ENCODE measurements around the gene SLC6A17. TPM values are rescaled to one million over a fixed set of nuclear protein-coding genes. Genes with fewer than 3 reads are reported as not detected.

SLC6A17 gene
- total and polyA plus RNA-seq, 10 donors: under 0.01 to 0.02 TPM; not detected in 8

DNA sequence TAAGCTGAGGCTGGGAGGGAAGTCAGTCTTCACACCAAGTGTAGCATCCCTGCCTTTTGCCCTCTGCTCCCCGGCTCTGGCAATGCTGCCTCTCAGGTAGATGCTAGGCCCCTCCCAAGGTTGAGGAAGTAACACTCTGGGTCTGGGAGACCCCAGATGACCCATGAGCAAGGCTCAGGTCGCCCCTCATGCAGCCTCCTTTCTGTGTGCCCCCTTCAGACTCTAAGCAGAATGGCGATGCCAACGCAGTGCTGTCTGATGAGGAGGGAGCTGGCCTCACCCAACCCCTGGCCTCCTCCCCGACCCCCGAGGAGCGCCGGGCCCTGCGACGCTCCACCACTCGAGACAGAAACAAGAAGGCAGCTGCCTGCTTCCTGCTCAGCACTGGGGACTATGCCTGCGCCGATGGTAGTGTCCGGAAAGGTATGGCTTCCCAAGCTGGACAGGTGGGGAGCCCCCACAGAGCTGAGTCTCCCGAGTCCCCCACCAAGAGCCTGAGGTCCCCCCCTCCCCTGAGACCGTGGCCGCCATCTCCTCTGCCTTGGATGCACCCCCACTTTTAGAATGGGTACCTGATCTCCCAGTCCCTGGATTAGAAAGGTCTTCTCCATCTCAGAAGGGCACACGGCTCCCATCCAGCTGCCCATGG, 75.6 kb downstream of the SLC6A17 start:
- Histone ChIP-seq H3K27me3 (replicated peaks in 1 of 7) (no peaks in the 10 kb centered on the region), H3K4me3 (no peak overlapping the region), H3K4me1 (peaks cover 0 to 7% (median 0%) of the 10 kb centered on the region in 6 donors), H3K36me3 (peaks cover 0 to 88% (median 16%) of the 10 kb centered on the region in 6 donors), H3K9me3 (no peaks in the 10 kb centered on the region), H3K27ac (no peak overlapping the region)
- WGBS, 5 donors: 91 to 98% (median 93%) methylated on average over 14 to 18 of the region's 18 CpGs
- TF ChIP-seq, protein P1, sequence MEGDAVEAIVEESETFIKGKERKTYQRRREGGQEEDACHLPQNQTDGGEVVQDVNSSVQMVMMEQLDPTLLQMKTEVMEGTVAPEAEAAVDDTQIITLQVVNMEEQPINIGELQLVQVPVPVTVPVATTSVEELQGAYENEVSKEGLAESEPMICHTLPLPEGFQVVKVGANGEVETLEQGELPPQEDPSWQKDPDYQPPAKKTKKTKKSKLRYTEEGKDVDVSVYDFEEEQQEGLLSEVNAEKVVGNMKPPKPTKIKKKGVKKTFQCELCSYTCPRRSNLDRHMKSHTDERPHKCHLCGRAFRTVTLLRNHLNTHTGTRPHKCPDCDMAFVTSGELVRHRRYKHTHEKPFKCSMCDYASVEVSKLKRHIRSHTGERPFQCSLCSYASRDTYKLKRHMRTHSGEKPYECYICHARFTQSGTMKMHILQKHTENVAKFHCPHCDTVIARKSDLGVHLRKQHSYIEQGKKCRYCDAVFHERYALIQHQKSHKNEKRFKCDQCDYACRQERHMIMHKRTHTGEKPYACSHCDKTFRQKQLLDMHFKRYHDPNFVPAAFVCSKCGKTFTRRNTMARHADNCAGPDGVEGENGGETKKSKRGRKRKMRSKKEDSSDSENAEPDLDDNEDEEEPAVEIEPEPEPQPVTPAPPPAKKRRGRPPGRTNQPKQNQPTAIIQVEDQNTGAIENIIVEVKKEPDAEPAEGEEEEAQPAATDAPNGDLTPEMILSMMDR (IDR thresholded peaks at IDR 0.05 in 8 of 11, conservative IDR thresholded peaks at IDR 0.05 in 3 of 11): no peak
- TF ChIP-seq POLR2AphosphoS5 (IDR thresholded peaks at IDR 0.05) (no peak), POLR2A (IDR thresholded peaks at IDR 0.05) (no peak)
- DNase-seq: no peak
- intact Hi-C loops (cut with DNase I; ENCODE audit: low total_unique reads): no loop called here

DNA sequence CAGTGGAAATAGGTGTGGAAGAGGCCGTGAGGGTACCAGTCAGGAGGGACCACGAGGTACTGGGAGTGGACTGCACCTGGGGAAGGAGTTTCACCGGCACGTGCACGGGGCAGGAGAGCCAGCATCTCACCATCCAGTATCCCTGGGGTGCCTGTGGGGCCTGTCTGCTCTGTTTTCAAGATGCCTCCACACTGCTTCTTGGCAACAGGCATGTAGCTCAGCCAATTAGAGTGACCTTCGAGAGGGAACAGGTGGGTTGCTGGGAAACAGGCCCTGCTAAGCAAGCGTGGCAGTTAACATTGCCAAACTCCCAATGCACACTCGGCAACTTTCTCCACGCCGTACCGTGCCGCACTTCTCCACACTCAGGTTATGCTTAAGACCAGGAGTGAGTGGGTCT, 77.5 kb downstream of the SLC6A17 start:
- 92 to 97% (median 95%) methylated on average over 11 to 12 of the region's 12 CpGs for WGBS, 5 donors
- intact Hi-C loops (cut with DNase I; ENCODE audit: low total_unique reads): no loop called here
- H3K4me1 ChIP-seq: peaks cover 0 to 7% (median 0%) of the 10 kb centered on the region in 6 donors
- H3K4me3 ChIP-seq: no peak overlapping the region
- H3K27ac ChIP-seq: no peak overlapping the region
- DNase-seq: no peak
- TF ChIP-seq, protein P1 (IDR thresholded peaks at IDR 0.05 in 8 of 11, conservative IDR thresholded peaks at IDR 0.05 in 3 of 11): no peak
- TF ChIP-seq POLR2AphosphoS5 (IDR thresholded peaks at IDR 0.05) (no peak), POLR2A (IDR thresholded peaks at IDR 0.05) (no peak)
- no peaks in the 10 kb centered on the region for H3K27me3 ChIP-seq (replicated peaks in 1 of 7)
- peaks cover 0 to 92% (median 23%) of the 10 kb centered on the region in 6 donors for H3K36me3 ChIP-seq
- no peaks in the 10 kb centered on the region for H3K9me3 ChIP-seq

DNA sequence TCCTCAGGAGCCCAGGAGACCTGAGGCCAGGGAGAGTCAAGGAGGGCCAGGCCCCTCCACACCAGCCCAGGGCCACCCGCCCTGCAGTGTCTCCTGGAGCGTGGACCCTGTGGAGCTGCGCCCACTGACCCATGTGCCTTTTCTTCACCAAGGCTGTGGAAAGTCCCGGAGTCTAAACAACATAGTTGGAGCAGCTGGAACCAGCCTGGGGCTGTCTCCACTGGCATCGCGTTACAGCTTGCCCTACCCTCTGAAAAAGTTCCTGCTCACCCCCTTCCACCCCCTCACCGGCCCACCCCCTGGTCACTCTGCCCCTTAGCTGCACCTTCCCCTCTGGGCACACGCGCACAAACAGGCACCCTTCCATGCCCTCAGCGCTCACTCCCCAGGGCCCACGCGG, 78.1 kb downstream of the SLC6A17 start:
- 88 to 99% (median 94%) methylated on average over 12 of the region's 12 CpGs for WGBS, 5 donors
- Histone ChIP-seq H3K9me3 (no peaks in the 10 kb centered on the region), H3K27ac (no peak overlapping the region), H3K4me3 (no peak overlapping the region), H3K36me3 (peaks cover 0 to 92% (median 25%) of the 10 kb centered on the region in 6 donors), H3K4me1 (peaks cover 0 to 8% (median 0%) of the 10 kb centered on the region in 6 donors), H3K27me3 (replicated peaks in 1 of 7) (no peaks in the 10 kb centered on the region)
- no peak for DNase-seq
- TF ChIP-seq POLR2AphosphoS5 (IDR thresholded peaks at IDR 0.05) (no peak), POLR2A (IDR thresholded peaks at IDR 0.05) (no peak)
- TF ChIP-seq, protein P1 (IDR thresholded peaks at IDR 0.05 in 8 of 11, conservative IDR thresholded peaks at IDR 0.05 in 3 of 11): no peak
- intact Hi-C loops (cut with DNase I; ENCODE audit: low total_unique reads): no loop called here

DNA sequence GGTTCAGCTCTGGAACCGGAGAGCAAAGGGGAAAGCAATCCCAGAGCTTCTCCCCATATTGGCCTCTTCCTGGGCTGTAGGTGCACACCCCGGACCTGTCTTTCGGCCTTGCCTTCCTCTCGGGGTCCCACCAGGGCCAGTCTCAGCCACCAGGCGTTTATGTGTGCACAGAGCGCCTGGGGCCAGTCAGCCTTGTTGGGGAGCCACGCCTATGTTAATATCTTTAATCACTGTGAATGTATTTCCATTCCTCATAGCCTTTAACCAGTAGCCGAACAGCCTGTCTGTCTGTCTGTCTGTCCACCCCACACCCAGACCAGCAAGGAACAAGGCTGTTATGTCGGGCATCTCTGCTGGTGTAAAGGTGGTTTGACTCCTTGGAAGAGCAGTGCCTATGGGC, 78.6 kb downstream of the SLC6A17 start:
- 88 to 93% (median 91%) methylated on average over 9 of the region's 9 CpGs for WGBS, 5 donors
- Histone ChIP-seq H3K4me1 (peaks cover 0 to 12% (median 0%) of the 10 kb centered on the region in 6 donors), H3K27me3 (replicated peaks in 1 of 7) (no peaks in the 10 kb centered on the region), H3K9me3 (no peaks in the 10 kb centered on the region), H3K4me3 (no peak overlapping the region), H3K36me3 (peaks cover 0 to 87% (median 25%) of the 10 kb centered on the region in 6 donors), H3K27ac (no peak overlapping the region)
- DNase-seq: no peak
- intact Hi-C loops (cut with DNase I; ENCODE audit: low total_unique reads): no loop called here
- TF ChIP-seq, protein P1 (IDR thresholded peaks at IDR 0.05 in 8 of 11, conservative IDR thresholded peaks at IDR 0.05 in 3 of 11): no peak
- TF ChIP-seq POLR2AphosphoS5 (IDR thresholded peaks at IDR 0.05): no peak
- TF ChIP-seq POLR2A (IDR thresholded peaks at IDR 0.05): no peak
